Left hindlimb (tissue), 1 donor: ENCODE results near the gene PNKP.
A peak's percentile ranks its signal among the peaks of the same experiment; 100 is the strongest.
"Not testable (repeated sequence)": the region's sequence is repeated elsewhere in the genome, so short reads cannot be mapped to it uniquely, and the experiment has no call there.

Experiments used
- DNase-seq: peaks from one replicate; pipeline ENCODE4 v3.0.0-alpha.2; 2018

The PNKP gene

GRCh38 chr19:49840736-49841249 is 26.6 kb downstream of the PNKP start:
- no peak for DNase-seq

- DNase-seq, result no peak
Measured at GRCh38 chr19:49840321-49840720, 27.1 kb downstream of the PNKP start.

GRCh38 chr19:49839713-49840112 is 27.7 kb downstream of the PNKP start:
- no peak for DNase-seq

GRCh38 chr19:49838885-49839588 is 28.3 kb downstream of the PNKP start:
- DNase-seq, result no peak

DNA sequence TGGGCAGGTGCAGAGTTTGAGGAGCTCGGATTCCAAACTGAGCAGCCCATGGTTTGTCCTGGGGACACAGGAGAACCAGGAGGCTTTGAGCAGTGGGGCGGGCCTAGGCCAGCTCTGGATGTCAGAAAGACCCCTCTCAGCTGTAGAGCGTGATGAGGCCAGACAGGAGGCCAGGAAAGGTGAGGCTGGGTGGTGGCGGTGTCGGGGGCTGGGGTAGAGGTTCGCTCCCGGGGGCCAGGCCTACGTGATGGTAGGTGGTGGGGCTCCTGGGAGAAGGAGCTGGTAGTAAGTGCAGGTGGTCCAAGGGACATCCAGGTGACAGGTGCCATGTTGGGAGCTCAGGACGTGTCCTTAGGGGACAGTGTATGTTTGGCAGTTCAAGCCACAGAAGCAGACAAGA is 30.0 kb downstream of the PNKP start:
- DNase-seq, result no peak

- DNase-seq, result no peak
Measured at GRCh38 chr19:49837009-49837310, 30.4 kb downstream of the PNKP start.

DNA sequence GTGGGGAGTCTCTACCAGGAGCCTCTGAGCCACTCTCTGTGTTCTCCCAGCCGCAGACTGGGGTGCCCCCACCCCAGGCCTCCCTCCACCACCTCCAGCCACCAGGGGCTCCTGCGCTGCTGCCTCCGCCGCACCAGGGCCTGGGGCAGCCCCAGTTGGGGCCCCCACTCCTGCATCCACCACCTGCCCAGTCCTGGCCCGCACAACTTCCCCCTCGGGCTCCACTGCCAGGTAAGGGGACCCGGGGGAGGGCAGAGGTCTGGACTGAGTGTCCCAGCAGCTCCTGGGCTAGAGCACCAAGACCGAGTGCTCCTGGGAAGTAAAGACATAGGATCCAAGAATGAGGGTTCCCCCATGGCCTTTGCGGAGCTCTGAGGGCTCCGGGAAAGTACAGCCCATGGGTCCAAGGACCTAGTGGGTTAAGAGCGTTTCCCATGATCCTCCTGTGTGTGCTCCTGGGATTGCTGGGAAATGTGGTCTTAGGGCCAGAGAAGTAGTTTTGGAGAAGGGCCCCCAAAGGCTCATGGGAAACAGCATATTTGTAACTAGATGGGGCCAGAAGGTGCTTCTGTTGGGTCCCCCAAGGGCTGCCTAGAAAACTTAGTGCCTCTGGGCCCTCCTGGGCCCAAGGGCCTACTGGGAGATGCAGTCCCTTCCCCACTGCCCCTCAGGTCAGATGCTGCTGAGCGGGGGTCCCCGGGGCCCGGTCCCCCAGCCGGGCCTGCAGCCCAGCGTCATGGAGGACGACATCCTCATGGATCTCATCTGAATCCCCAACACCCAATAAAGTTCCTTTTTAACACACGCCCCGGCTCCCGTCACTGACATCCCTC is 31.0 kb downstream of the PNKP start:
- no peak for DNase-seq

GRCh38 chr19:49835562-49835961 is 31.8 kb downstream of the PNKP start:
- DNase-seq, result no peak

DNA sequence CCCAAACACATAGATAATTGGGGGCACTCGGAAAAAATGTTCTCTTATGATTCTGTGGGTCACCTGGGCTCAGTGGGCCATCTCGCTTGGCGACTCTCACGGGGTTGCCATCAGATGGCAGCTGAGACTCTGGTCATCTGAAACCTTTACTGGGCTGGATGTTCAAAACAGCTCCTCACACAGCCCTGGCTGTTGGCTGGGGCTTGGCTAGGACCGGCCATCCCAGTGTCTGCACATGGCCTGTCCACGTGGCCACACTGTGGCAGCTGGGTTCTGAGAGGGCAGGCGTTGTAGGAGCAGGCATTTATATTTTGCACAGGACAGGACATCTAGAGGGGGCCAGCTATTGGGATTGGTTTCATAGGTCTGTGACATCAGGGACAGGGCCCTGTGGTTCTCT is 33.8 kb downstream of the PNKP start:
- DNase-seq, result no peak

DNA sequence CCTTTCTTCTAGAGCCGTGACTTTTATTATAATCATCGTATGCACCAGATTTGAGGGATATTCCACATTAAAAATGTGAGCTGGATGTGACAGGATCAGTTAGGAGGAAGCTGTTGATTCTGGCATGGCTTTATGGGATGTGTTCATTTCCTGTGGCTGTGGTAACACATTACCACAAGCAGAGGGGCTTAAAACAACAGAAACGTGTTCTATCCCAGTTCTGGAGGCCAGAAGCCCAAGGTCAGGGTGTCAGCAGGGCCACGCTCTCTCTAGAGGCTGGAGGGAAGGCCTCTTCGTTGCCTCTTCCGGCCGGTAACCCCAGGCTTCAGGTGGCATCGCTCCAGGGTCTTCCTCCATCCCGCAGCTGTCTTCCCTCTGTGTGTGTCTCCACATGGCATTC is 34.8 kb downstream of the PNKP start:
- no peak for DNase-seq

- no peak for DNase-seq
Measured at GRCh38 chr19:49831592-49831991, 35.8 kb downstream of the PNKP start.

GRCh38 chr19:49830766-49831165 is 36.6 kb downstream of the PNKP start:
- DNase-seq, result no peak

DNA sequence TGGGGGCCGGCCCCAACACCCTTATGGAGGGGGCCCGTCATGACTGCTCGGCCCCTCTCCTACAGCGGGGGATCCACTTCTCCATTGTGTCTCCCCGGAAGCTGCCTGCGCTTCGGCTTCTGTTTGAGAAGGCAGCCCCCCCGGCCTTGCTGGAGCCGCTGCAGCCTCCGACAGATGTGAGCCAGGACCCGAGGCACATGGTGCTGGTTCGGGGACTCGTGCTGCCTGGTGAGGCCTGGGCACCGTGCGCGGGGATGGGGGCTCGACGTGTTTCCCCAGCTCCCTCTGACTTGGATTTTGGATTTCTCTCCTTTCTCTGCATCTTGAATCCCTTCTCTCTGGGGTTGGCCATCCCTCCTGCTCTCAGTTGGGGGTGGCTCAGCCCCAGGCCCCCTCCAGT is 37.7 kb downstream of the PNKP start:
- DNase-seq, result no peak

- no peak for DNase-seq
Measured at GRCh38 chr19:49829200-49829599, 38.2 kb downstream of the PNKP start.

DNA sequence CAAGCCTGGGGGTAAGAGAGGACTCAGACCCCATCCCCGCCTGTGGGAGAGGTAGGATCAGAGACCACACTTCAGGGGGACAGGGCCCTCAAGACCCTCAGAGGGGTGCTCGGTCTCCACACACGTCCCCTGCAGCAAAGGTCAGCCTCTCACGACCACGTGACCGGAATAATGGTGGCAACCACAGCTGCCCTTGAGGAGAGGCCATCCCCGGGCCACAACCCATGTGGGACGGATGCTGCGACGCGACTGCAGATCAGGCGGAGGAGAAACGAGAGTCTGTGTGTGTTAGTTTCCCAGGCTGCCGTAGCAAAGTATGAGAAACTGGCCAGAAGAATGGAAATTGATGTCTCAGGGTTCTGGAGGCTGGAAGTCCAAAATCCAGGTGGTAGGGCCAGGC is 40.3 kb downstream of the PNKP start:
- DNase-seq, result no peak

GRCh38 chr19:49824662-49825061 is 42.7 kb downstream of the PNKP start:
- DNase-seq, result no peak

DNA sequence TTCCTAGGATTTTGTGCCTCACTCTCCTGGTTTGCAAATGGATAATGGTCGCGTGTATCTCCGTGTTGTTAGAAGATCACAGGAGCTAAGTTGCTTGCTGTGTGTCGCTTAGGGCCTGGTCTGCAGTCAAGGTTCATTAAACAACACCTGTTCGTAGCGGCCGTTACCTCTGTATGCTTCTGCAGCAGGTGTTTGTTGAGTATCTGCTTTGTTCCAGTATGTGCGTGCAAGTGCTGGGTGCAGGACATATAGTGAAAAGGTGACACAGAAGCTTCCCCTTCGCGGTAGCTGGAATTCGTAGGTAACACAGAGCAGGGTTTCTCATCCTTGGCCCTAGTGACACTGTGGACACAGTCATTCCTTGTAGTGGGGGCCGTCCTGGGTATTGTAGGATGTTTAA is 43.9 kb downstream of the PNKP start:
- DNase-seq, result no peak

DNA sequence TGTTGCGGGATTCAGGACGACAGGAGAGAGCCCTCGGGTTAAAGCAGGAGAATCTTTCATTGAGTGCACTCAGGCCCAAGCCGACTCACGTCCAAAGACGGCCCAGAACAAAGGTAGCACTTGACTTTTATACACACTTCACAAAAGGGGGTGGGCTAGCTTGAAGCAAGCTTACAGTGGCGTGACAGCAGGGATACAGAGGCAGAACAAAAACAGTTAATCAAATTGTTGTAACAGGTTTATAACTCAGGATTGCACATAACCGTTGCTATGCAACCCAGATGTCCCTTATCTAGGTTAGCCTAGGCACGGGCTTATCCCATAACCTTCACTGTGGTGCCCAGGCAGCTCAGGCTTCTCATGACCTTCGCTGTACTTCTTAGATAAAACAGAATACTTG is 47.3 kb downstream of the PNKP start:
- peak; percentile 16 for DNase-seq

DNA sequence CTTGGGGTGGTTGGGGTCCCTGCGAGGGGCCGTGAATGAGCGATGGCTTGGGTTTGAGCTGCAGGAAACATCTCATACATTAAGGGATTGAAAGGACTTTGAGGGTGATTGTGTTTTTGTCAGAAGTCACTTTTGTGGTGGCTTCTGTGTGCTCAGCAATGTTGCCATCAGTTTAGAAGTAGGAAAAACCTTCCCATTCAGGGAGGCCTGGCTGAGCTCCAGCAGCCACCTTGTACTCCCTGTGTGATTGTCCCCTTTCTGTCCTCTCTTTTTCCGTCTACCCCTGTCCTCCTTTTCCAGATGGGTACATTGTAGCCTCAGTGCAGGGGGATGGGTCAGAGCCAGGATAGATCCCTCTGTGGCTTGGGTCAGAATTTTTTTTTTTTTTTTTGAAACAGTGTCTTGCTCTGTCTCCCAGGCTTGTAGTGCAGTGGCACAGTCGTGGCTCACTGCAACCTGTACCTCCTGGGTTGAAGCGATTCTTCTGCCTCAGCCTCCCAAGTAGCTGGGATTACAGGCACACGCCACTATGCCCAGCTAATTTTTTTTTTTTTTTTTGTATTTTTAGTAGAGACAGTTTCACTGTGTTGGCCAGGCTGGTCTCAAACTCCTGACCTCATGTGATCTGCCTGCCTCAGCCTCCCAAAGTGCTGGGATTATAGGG is 47.8 kb downstream of the PNKP start:
- DNase-seq, result not testable (repeated sequence)

DNA sequence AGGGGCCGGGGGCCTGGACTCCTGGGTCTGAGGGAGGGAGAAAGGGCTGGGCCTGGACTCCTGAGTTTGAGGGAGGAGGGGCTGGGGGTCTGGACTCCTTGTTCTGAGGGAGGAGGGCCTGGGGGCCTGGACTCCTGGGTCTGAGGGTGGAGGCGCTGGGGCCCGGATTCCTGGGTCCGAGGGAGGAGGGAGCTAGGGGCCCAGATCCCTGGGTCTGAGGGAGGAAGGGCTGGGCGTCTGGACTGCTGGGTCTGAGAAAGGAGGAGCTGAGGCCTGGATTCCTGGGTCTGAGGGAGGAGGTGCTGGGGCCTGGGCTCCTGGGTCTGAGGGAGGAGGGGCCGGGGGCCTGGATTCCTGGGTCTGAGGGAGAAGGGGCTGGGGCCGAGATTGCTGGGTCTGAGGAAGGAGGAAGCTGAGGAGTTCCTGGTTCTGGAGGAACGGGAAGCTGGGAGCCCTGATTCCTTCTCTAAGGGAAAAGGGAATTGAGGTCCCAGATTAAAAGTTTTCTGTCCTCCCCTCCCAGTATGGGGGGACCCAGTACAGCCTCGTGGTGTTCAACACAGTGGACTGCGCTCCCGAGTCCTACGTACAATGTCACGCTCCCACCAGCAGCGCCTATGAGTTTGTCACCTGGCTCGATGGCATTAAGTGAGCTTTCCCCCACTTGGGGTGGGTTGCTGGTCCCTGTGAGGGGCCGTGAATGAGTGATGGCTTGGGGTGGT is 48.6 kb downstream of the PNKP start:
- peak; percentile 56 for DNase-seq

- peak; percentile 93 for DNase-seq
Measured at GRCh38 chr19:49817964-49818648, 49.3 kb downstream of the PNKP start, which contains the start of gene MED25. TSS of gene MED25 (plus strand) at chr19:49818289. CDS start at chr19:49818342, 53 bp downstream.

GRCh38 chr19:49816590-49816989 is 50.8 kb downstream of the PNKP start:
- peak; percentile 29 for DNase-seq
